ENCODE data around the gene COP1. TPM values are rescaled to one million over a fixed set of nuclear protein-coding genes. Genes with fewer than 3 reads are reported as not detected.

COP1 gene
- total RNA-seq, 1 donor from 2014 or later, result 38.7 TPM

DNA sequence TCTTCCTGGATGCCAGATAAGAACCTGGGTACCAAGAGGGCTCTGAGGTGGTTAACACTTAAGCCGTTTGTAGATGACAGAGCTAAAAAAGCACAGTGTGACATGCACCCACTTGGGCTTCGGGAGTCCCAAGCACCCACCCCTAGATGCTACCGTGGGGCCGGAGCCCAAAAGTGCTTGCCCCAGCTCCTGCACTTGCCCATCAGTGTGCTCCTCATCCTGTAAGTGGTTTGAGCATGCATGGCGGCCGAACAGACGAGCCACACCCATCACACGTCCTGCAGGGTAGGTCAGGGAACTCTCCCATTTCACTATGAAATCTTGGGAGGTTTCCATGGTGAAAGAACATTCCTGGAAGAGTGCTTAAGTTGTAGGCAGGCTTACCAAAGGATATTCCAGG lies 304.8 kb downstream of the COP1 start:
- no peak for DNase-seq (ENCODE audit: low read depth)

- DNase-seq (ENCODE audit: low read depth), result no peak
Observed at GRCh38 chr1:175901076-175901836, 305.8 kb downstream of the COP1 start.

- no peak for DNase-seq (ENCODE audit: low read depth)
Observed at GRCh38 chr1:175900171-175900570, 306.9 kb downstream of the COP1 start.

DNA sequence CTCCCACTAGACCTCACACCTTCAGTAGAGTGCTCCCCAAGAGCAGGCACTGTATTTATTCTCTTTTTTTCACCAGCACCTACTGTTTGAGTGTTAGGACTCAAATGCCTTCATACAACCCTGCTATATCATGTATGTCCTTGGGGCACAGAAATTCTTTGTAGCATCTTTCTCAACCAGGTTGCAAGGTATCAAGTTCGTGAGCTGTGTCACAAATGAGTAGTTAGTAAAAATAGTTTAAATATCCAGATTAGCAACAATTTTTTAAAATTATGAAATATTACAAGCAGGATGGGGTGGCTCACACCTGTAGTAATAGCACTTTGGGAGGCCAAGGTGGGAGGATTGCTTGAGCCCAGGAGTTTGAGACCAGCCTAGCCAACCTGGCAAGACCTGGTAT lies 311.1 kb downstream of the COP1 start:
- no peak for DNase-seq (ENCODE audit: low read depth)

Data from myocyte (in vitro differentiated cells).